AG09309 (cell line): ENCODE data around the gene ATF7.

ENCODE experiments used
- DNase-seq: peaks from one replicate; pipeline ENCODE4 v3.0.0-alpha.2; 2010; ENCODE audit warnings: low read depth
- H3K4me3 ChIP-seq: 2 replicates; pipeline ENCODE4 v1.5.1; 2011; ENCODE audit warnings: mild to moderate bottlenecking, low read depth, low read length, moderate library complexity; ENCODE audit not compliant: control insufficient read depth
- CTCF ChIP-seq: IDR thresholded peaks from 2 replicates; pipeline ENCODE4 v1.5.1; 2011; ENCODE audit warnings: mild to moderate bottlenecking, low read depth, low read length, inconsistent platforms; ENCODE audit not compliant: insufficient read depth, control insufficient read depth; ENCODE audit errors: missing control alignments

The ATF7 gene

GRCh38 chr12:53625946-53626701, at the start of gene ATF7:
Gene ATF7 (minus strand): TSS chr12:53626382. CDS start chr12:53601000, 25,382 bp downstream.
- TF ChIP-seq CTCF = no peak
- H3K4me3 ChIP-seq = peak within 1 kb of the TSS; percentile 93
- DNase-seq = peak; percentile 89

- no peak for TF ChIP-seq CTCF
- H3K4me3 ChIP-seq = peak overlapping the region; percentile 65
- DNase-seq = no peak
Measured at GRCh38 chr12:53674977-53675700, 49.0 kb upstream of the ATF7 start.

- no peak for DNase-seq
- H3K4me3 ChIP-seq = no peak overlapping the region
- no peak for TF ChIP-seq CTCF
Measured at GRCh38 chr12:53670971-53671370, 44.8 kb upstream of the ATF7 start.

GRCh38 chr12:53670308-53670707, 44.1 kb upstream of the ATF7 start:
- TF ChIP-seq CTCF = no peak
- H3K4me3 ChIP-seq = no peak overlapping the region
- DNase-seq = no peak

- H3K4me3 ChIP-seq = no peak overlapping the region
- no peak for TF ChIP-seq CTCF
- DNase-seq = no peak
Measured at GRCh38 chr12:53667080-53667479, 40.9 kb upstream of the ATF7 start.

GRCh38 chr12:53664936-53665335, 38.8 kb upstream of the ATF7 start:
- H3K4me3 ChIP-seq = no peak overlapping the region
- TF ChIP-seq CTCF = no peak
- no peak for DNase-seq
